Tibial nerve (tissue), 4 donors: ENCODE data around the gene RGS6. TPM values are rescaled to one million over a fixed set of nuclear protein-coding genes. Genes with fewer than 3 reads are reported as not detected.
A peak's percentile ranks its signal among the peaks of the same experiment; 100 is the strongest.

Source experiments
- DNase-seq, 2 donors: peaks; one replicate each; pipeline ENCODE4 v3.0.0-alpha.2; 2019; ENCODE audit warnings: low spot score in 2 of 2
- H3K27ac ChIP-seq, 4 donors: fragments of 200-600 bp; sonication (generic) in 3 of 4; one replicate each; pipeline ENCODE4 v1.5.1; 2017 to 2019; ENCODE audit warnings: mild to moderate bottlenecking in 1 of 4
- H3K27me3 ChIP-seq, 2 donors: fragments of 200-600 bp; sonication (generic) in 1 of 2; one replicate each; pipeline versions ENCODE4 v1.5.1 to v1.6.0; 2017 to 2019
- H3K36me3 ChIP-seq, 3 donors: fragments of 200-600 bp; sonication (generic); one replicate each; pipeline ENCODE4 v1.5.1; 2018 to 2019
- H3K4me1 ChIP-seq, 4 donors: fragments of 200-600 bp; sonication (generic) in 3 of 4; one replicate each; pipeline ENCODE4 v1.5.1; 2017 to 2019
- H3K4me3 ChIP-seq, 4 donors: fragments of 200-600 bp; sonication (generic) in 3 of 4; one replicate each; pipeline ENCODE4 v1.5.1; 2017 to 2019; ENCODE audit warnings: mild to moderate bottlenecking in 1 of 4, moderate library complexity in 1 of 4
- H3K9me3 ChIP-seq, 4 donors: fragments of 200-600 bp; sonication (generic) in 3 of 4; one replicate each; pipeline ENCODE4 v1.5.1; 2017 to 2019
- CTCF ChIP-seq, 5 experiments: fragments of 200-600 bp in 3 of 5; fragments of 450-650 bp in 2 of 5; sonication (generic) in 3 of 5; IDR thresholded peaks; one replicate each; pipeline ENCODE4 v1.5.1; 2016 to 2019; ENCODE audit warnings: antibody characterized with exemption in 5 of 5, mild to moderate bottlenecking in 3 of 5, moderate library complexity in 2 of 5
- EP300 ChIP-seq, 2 donors: sonication (generic); formaldehyde crosslinking; IDR thresholded peaks; one replicate each; pipeline ENCODE4 v1.6.1; 2017; ENCODE audit warnings: antibody characterized with exemption in 2 of 2, mild to moderate bottlenecking in 1 of 2
- POLR2A ChIP-seq, 2 donors: fragments of 450-650 bp; IDR thresholded peaks; one replicate each; pipeline ENCODE4 v1.6.1; 2017; ENCODE audit warnings: antibody characterized with exemption in 2 of 2, mild to moderate bottlenecking in 2 of 2, moderate library complexity in 2 of 2
- WGBS, 2 donors: methylation state at CpG; one replicate each; pipeline ENCODE4 v1.1.5; 2018; 5-methylcytosine and 5-hydroxymethylcytosine counted together
- total RNA-seq, 4 donors: library from RNA; depleted of rRNA; stranded (reverse); fragments of >200 nt; gene quantifications; one replicate each; pipeline ENCODE4 v1.1.0, GENCODE V29; 2016

Gene RGS6
- total RNA-seq, 4 donors from 2014 or later = 43.5 to 67.2 (median 54.7) TPM

- Histone ChIP-seq H3K4me3 (no peak overlapping the region), H3K27ac (peak overlapping the region in 1 of 4 donors; percentile 76), H3K27me3 (no peaks in the 10 kb centered on the region), H3K4me1 (peaks cover 0 to 25% (median 1%) of the 10 kb centered on the region in 4 donors), H3K36me3 (no peaks in the 10 kb centered on the region), H3K9me3 (no peaks in the 10 kb centered on the region)
- DNase-seq = peak in 1 of 2 donors; percentile 70
- WGBS, 2 donors = 17 to 18% methylated on average over 3 of the region's 3 CpGs
- TF ChIP-seq POLR2A (IDR thresholded peaks at IDR 0.05) = no peak
- peak in 1 of 2 donors; percentile 84 for TF ChIP-seq EP300 (IDR thresholded peaks at IDR 0.05)
These were observed 254.3 kb downstream of the RGS6 start for GRCh38 chr14:72186523-72186922.

- no peak overlapping the region for H3K4me3 ChIP-seq
- WGBS, 2 donors = 44 to 52% methylated on average over 4 of the region's 4 CpGs
- H3K9me3 ChIP-seq = no peaks in the 10 kb centered on the region
- peak overlapping the region in 1 of 4 donors; percentile 43 for H3K27ac ChIP-seq
- TF ChIP-seq CTCF (IDR thresholded peaks at IDR 0.05) = no peak
- peak in 1 of 2 donors; percentile 30 for TF ChIP-seq EP300 (IDR thresholded peaks at IDR 0.05)
- no peaks in the 10 kb centered on the region for H3K36me3 ChIP-seq
- no peaks in the 10 kb centered on the region for H3K27me3 ChIP-seq
- peaks cover 0 to 7% (median 2%) of the 10 kb centered on the region in 4 donors for H3K4me1 ChIP-seq
- no peak for DNase-seq
These were observed 264.2 kb downstream of the RGS6 start for GRCh38 chr14:72196237-72197015.

- Histone ChIP-seq H3K27me3 (no peaks in the 10 kb centered on the region), H3K4me1 (no peaks in the 10 kb centered on the region), H3K27ac (no peak overlapping the region), H3K4me3 (no peak overlapping the region), H3K9me3 (peaks cover 0 to 7% (median 0%) of the 10 kb centered on the region in 4 donors), H3K36me3 (no peaks in the 10 kb centered on the region)
- no peak for DNase-seq
- TF ChIP-seq CTCF (IDR thresholded peaks at IDR 0.05) (no peak), EP300 (IDR thresholded peaks at IDR 0.05) (no peak), POLR2A (IDR thresholded peaks at IDR 0.05) (no peak)
These were observed 269.4 kb downstream of the RGS6 start for GRCh38 chr14:72201645-72202044.

GRCh38 chr14:72213424-72213823 is 281.2 kb downstream of the RGS6 start:
- 64 to 68% methylated on average over 4 of the region's 4 CpGs for WGBS, 2 donors
- DNase-seq = no peak

GRCh38 chr14:72215080-72215479 is 282.9 kb downstream of the RGS6 start:
- 69 to 78% methylated on average over 2 of the region's 2 CpGs for WGBS, 2 donors
- TF ChIP-seq CTCF (IDR thresholded peaks at IDR 0.05) = no peak
- TF ChIP-seq POLR2A (IDR thresholded peaks at IDR 0.05) = no peak
- no peak for TF ChIP-seq EP300 (IDR thresholded peaks at IDR 0.05)
- H3K27ac ChIP-seq = no peak overlapping the region

More at GRCh38 chr14:72213424-72213823, 281.2 kb downstream of the RGS6 start:
- TF ChIP-seq CTCF (IDR thresholded peaks at IDR 0.05) (no peak), EP300 (IDR thresholded peaks at IDR 0.05) (no peak), POLR2A (IDR thresholded peaks at IDR 0.05) (no peak)
- Histone ChIP-seq H3K36me3 (no peaks in the 10 kb centered on the region), H3K27ac (no peak overlapping the region), H3K27me3 (no peaks in the 10 kb centered on the region), H3K9me3 (no peaks in the 10 kb centered on the region), H3K4me1 (no peaks in the 10 kb centered on the region), H3K4me3 (no peak overlapping the region)

More at GRCh38 chr14:72215080-72215479, 282.9 kb downstream of the RGS6 start:
- Histone ChIP-seq H3K27me3 (no peaks in the 10 kb centered on the region), H3K4me3 (no peak overlapping the region), H3K4me1 (no peaks in the 10 kb centered on the region), H3K36me3 (no peaks in the 10 kb centered on the region), H3K9me3 (no peaks in the 10 kb centered on the region)
- no peak for DNase-seq
